ENCODE measurements around the gene PLEKHM2. TPM values are rescaled to one million over a fixed set of nuclear protein-coding genes. Genes with fewer than 3 reads are reported as not detected.
"Not testable (repeated sequence)": the region's sequence is repeated elsewhere in the genome, so short reads cannot be mapped to it uniquely, and the experiment has no call there.

Gene PLEKHM2
- total RNA-seq, 1 experiment from 2014 or later = 33.3 TPM

DNA sequence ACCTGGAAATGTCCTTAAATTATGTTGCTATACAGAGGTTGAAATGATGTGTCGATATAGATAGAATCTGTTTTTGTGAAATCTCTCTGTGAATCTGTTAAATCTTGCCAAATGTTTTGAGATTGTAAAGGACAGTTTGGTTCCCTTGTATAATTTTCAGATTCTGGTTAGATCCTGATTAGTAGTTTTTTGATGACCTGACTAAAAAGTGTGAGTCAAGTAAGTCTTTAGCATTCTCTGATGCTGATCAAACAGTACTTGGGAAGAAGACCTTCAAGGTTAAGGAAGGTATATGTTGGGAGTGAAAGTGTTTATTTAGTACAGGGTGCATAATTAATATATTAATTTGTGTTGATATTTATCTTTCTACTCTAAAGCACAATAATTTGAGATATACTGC lies 34.2 kb upstream of the PLEKHM2 start:
- DNase-seq = no peak

DNA sequence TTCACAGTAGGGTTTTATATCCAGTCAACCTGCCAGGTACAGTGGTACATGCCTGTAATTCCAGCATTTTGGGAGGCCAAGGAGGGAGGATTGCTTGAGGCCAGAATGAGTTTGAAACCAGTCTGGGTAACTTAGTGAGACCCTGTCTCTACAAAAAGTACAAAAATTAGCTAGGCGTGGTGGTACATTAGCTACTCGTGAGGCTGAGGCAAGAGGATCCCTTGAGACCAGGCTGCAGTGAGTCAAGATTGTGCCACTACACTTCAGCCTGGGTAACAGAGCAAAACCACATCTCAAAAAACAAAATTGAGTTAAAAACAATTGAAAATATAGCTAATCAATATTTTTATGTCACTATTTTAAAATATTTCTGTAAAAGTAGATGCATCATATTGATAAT lies 33.7 kb upstream of the PLEKHM2 start:
- H3K27me3 Mint-ChIP-seq (ENCODE audit: insufficient read depth, unreplicated experiment) = no peaks in the 10 kb centered on the region
- no peak overlapping the region for H3K4me3 Mint-ChIP-seq (ENCODE audit: unreplicated experiment)
- Histone ChIP-seq H3K4me3 (ENCODE audit: low read depth, low read length) (no peak overlapping the region), H3K9me3 (no peaks in the 10 kb centered on the region), H3K4me1 (no peaks in the 10 kb centered on the region), H3K27me3 (replicated peaks; ENCODE audit: control insufficient read depth, insufficient read depth, low read length) (no peaks in the 10 kb centered on the region), H3K36me3 (ENCODE audit: control insufficient read depth, insufficient read depth, low read length) (no peaks in the 10 kb centered on the region; the same call in 1 of the 2 replicates)
- TF ChIP-seq, protein P1, sequence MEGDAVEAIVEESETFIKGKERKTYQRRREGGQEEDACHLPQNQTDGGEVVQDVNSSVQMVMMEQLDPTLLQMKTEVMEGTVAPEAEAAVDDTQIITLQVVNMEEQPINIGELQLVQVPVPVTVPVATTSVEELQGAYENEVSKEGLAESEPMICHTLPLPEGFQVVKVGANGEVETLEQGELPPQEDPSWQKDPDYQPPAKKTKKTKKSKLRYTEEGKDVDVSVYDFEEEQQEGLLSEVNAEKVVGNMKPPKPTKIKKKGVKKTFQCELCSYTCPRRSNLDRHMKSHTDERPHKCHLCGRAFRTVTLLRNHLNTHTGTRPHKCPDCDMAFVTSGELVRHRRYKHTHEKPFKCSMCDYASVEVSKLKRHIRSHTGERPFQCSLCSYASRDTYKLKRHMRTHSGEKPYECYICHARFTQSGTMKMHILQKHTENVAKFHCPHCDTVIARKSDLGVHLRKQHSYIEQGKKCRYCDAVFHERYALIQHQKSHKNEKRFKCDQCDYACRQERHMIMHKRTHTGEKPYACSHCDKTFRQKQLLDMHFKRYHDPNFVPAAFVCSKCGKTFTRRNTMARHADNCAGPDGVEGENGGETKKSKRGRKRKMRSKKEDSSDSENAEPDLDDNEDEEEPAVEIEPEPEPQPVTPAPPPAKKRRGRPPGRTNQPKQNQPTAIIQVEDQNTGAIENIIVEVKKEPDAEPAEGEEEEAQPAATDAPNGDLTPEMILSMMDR (IDR thresholded peaks at IDR 0.05; ENCODE audit: insufficient read depth in 1 of 2, low read depth in 1 of 2, low read length in 1 of 2, severe bottlenecking in 1 of 2, unreplicated experiment in 1 of 2) = no peak
- no peaks in the 10 kb centered on the region for H3K4me1 Mint-ChIP-seq (ENCODE audit: low read depth, unreplicated experiment)
- intact Hi-C loops (cut with micrococcal nuclease; ENCODE audit: unreplicated experiment) = no loop called here
- no peaks in the 10 kb centered on the region for H3K9me3 Mint-ChIP-seq (ENCODE audit: unreplicated experiment)
- no peak overlapping the region for H3K27ac Mint-ChIP-seq (ENCODE audit: unreplicated experiment)
- ChIA-PET CTCF (no interaction called here), POLR2A (no interaction called here)
- no TSS peak for BruUV-seq (replicated peaks)
- H3K36me3 Mint-ChIP-seq (ENCODE audit: insufficient read depth, unreplicated experiment) = peaks cover 79% of the 10 kb centered on the region
- no peak for DNase-seq

More for the DNA sequence above, 34.2 kb upstream of the PLEKHM2 start:
- no TSS peak for BruUV-seq (replicated peaks)
- H3K9me3 Mint-ChIP-seq (ENCODE audit: unreplicated experiment) = no peaks in the 10 kb centered on the region
- no peak overlapping the region for H3K27ac Mint-ChIP-seq (ENCODE audit: unreplicated experiment)
- ChIA-PET CTCF (no interaction called here), POLR2A (no interaction called here)
- intact Hi-C loops (cut with micrococcal nuclease; ENCODE audit: unreplicated experiment) = no loop called here
- no peaks in the 10 kb centered on the region for H3K27me3 ChIP-seq (replicated peaks; ENCODE audit: control insufficient read depth, insufficient read depth, low read length)
- no peak overlapping the region for H3K4me3 ChIP-seq (ENCODE audit: low read depth, low read length)
- no peaks in the 10 kb centered on the region for H3K27me3 Mint-ChIP-seq (ENCODE audit: insufficient read depth, unreplicated experiment)
- no peak overlapping the region for H3K4me3 Mint-ChIP-seq (ENCODE audit: unreplicated experiment)
- no peaks in the 10 kb centered on the region for H3K9me3 ChIP-seq
- peaks cover 84% of the 10 kb centered on the region for H3K36me3 Mint-ChIP-seq (ENCODE audit: insufficient read depth, unreplicated experiment)
- H3K4me1 ChIP-seq = no peaks in the 10 kb centered on the region
- H3K4me1 Mint-ChIP-seq (ENCODE audit: low read depth, unreplicated experiment) = no peaks in the 10 kb centered on the region
- no peaks in the 10 kb centered on the region; the same call in 1 of the 2 replicates for H3K36me3 ChIP-seq (ENCODE audit: control insufficient read depth, insufficient read depth, low read length)
- TF ChIP-seq, protein P1 (IDR thresholded peaks at IDR 0.05; ENCODE audit: insufficient read depth in 1 of 2, low read depth in 1 of 2, low read length in 1 of 2, severe bottlenecking in 1 of 2, unreplicated experiment in 1 of 2) = no peak

DNA sequence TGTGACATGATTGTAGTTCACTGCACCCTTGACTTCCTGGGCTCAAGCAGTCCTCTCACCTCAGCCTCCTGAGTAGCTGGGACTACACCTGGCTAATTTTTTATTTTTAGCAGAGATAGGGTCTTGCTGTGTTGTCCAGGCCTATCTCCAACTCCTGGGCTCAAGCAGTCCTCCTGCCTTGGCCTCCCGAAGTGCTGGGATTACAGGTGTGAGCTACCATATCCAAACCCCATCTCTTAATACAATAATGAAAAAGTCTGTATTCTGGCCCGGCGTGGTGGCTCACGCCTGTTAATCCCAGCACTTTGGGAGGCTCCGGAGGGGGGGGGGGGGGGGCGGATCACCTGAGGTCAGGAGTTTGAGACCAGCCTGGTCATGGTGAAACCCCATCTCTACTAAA lies 32.0 kb upstream of the PLEKHM2 start:
- CTCF ChIA-PET; H3K36me3 ChIP-seq (ENCODE audit: control insufficient read depth, insufficient read depth, low read length); intact Hi-C loops (cut with micrococcal nuclease; ENCODE audit: unreplicated experiment); H3K4me3 ChIP-seq (ENCODE audit: low read depth, low read length); BruUV-seq (replicated peaks); H3K4me3 Mint-ChIP-seq (ENCODE audit: unreplicated experiment); H3K27ac Mint-ChIP-seq (ENCODE audit: unreplicated experiment); H3K4me1 ChIP-seq; H3K9me3 Mint-ChIP-seq (ENCODE audit: unreplicated experiment); H3K27me3 Mint-ChIP-seq (ENCODE audit: insufficient read depth, unreplicated experiment); POLR2A ChIA-PET; H3K27me3 ChIP-seq (replicated peaks; ENCODE audit: control insufficient read depth, insufficient read depth, low read length); H3K4me1 Mint-ChIP-seq (ENCODE audit: low read depth, unreplicated experiment); DNase-seq; H3K9me3 ChIP-seq: not testable (repeated sequence)
- H3K36me3 Mint-ChIP-seq (ENCODE audit: insufficient read depth, unreplicated experiment) = peaks cover 76% of the 10 kb centered on the region

DNA sequence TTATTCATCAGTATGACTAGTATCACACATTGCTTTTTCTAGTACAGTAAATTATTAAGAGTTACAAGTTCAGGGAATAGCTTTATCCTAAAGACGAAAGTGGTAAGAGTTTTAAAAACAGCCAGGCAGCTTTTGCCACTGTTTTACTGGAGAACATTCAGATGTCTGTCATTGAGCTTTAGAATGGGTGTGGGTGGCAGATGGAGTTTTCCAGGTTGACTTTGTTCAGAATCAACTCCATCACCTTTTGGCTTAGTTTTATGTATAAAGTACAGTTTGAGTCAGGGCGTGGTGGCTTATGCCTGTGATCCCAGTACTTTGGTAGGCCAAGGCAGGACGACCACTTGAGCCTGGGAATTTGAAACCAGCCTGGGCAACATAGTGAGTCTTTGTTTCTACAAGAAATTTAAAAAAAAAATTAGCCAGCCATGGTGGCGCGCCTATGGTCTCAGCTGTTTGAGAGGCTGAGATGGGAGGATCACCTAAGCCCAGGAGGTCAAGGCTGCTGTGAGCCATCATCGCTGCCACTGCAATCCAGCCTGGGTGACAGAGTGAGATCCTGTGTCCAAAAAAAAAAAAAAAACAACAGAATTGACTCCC lies 29.9 kb upstream of the PLEKHM2 start:
- Histone ChIP-seq H3K36me3 (ENCODE audit: control insufficient read depth, insufficient read depth, low read length) (peaks cover 1% of the 10 kb centered on the region; the same call in 1 of the 2 replicates), H3K9me3 (no peaks in the 10 kb centered on the region), H3K4me3 (ENCODE audit: low read depth, low read length) (no peak overlapping the region), H3K27me3 (replicated peaks; ENCODE audit: control insufficient read depth, insufficient read depth, low read length) (no peaks in the 10 kb centered on the region), H3K4me1 (no peaks in the 10 kb centered on the region)
- DNase-seq = no peak
- H3K27ac Mint-ChIP-seq (ENCODE audit: unreplicated experiment) = no peak overlapping the region
- ChIA-PET POLR2A (no interaction called here), CTCF (no interaction called here)
- H3K36me3 Mint-ChIP-seq (ENCODE audit: insufficient read depth, unreplicated experiment) = peaks cover 70% of the 10 kb centered on the region
- H3K4me1 Mint-ChIP-seq (ENCODE audit: low read depth, unreplicated experiment) = no peaks in the 10 kb centered on the region
- TF ChIP-seq, protein P1 (IDR thresholded peaks at IDR 0.05; ENCODE audit: insufficient read depth in 1 of 2, low read depth in 1 of 2, low read length in 1 of 2, severe bottlenecking in 1 of 2, unreplicated experiment in 1 of 2) = no peak
- no peak overlapping the region for H3K4me3 Mint-ChIP-seq (ENCODE audit: unreplicated experiment)
- H3K9me3 Mint-ChIP-seq (ENCODE audit: unreplicated experiment) = no peaks in the 10 kb centered on the region
- no TSS peak for BruUV-seq (replicated peaks)
- H3K27me3 Mint-ChIP-seq (ENCODE audit: insufficient read depth, unreplicated experiment) = no peaks in the 10 kb centered on the region
- intact Hi-C loops (cut with micrococcal nuclease; ENCODE audit: unreplicated experiment) = no loop called here

Data from Caco-2 (cell line).